IPS DF 6.9 (cell line): ENCODE data around the gene ZNF266.

Source experiments
- DNase-seq: peaks from one replicate; pipeline ENCODE4 v3.0.0-alpha.2; 2013; ENCODE audit warnings: low read depth, low spot score
- H3K27ac ChIP-seq: one replicate; pipeline ENCODE4 v1.5.1; 2013; ENCODE audit warnings: low read length, control low read depth
- H3K27me3 ChIP-seq: 2 replicates; pipeline ENCODE4 v1.6.1; 2013; ENCODE audit warnings: mild to moderate bottlenecking, low read length; ENCODE audit not compliant: control insufficient read depth, insufficient read depth
- H3K36me3 ChIP-seq: 2 replicates; pipeline ENCODE4 v1.6.1; 2013; ENCODE audit warnings: low read length; ENCODE audit not compliant: control insufficient read depth, insufficient read depth
- H3K4me1 ChIP-seq: 2 replicates; pipeline ENCODE4 v1.6.1; 2013; ENCODE audit warnings: low read length; ENCODE audit not compliant: control insufficient read depth, insufficient read depth
- H3K4me3 ChIP-seq: 2 replicates; pipeline ENCODE4 v1.5.1; 2013; ENCODE audit warnings: mild to moderate bottlenecking, low read length
- H3K9me3 ChIP-seq: 2 replicates; pipeline ENCODE4 v1.6.1; 2013; ENCODE audit warnings: low read length, inconsistent platforms; ENCODE audit not compliant: control insufficient read depth, insufficient read depth
- WGBS: extraction: QIAGEN DNeasy Blood & Tissue Kit; methylation state at CpG from one replicate; pipeline ENCODE4 v1.1.7; 2013; ENCODE audit warnings: mixed read lengths, missing lambda C conversion rate; ENCODE audit not compliant: insufficient read length, insufficient coverage; 5-methylcytosine and 5-hydroxymethylcytosine counted together

Gene ZNF266

GRCh38 chr19:9430444-9430843, 4.9 kb downstream of the ZNF266 start:
- no peaks in the 10 kb centered on the region; the same call in 1 of the 2 replicates for H3K4me1 ChIP-seq
- no peak overlapping the region for H3K27ac ChIP-seq
- no peaks in the 10 kb centered on the region for H3K9me3 ChIP-seq
- no peaks in the 10 kb centered on the region; the same call in 1 of the 2 replicates for H3K36me3 ChIP-seq
- no peak for DNase-seq
- no peaks in the 10 kb centered on the region for H3K27me3 ChIP-seq
- no peak overlapping the region for H3K4me3 ChIP-seq
- WGBS: no CpG with 5 or more reads among the region's 1 CpG

GRCh38 chr19:9427941-9428340, 7.4 kb downstream of the ZNF266 start:
- Histone ChIP-seq H3K9me3 (no peaks in the 10 kb centered on the region; the same call in 1 of the 2 replicates), H3K4me1 (no peaks in the 10 kb centered on the region; the same call in 1 of the 2 replicates), H3K27ac (no peak overlapping the region), H3K27me3 (no peaks in the 10 kb centered on the region), H3K36me3 (no peaks in the 10 kb centered on the region; the same call in 1 of the 2 replicates), H3K4me3 (no peak overlapping the region)
- no CpG with 5 or more reads among the region's 6 CpGs for WGBS
- no peak for DNase-seq

GRCh38 chr19:9413240-9413954, 22.0 kb downstream of the ZNF266 start:
- Histone ChIP-seq H3K4me1 (no peaks in the 10 kb centered on the region), H3K27me3 (no peaks in the 10 kb centered on the region; the same call in 1 of the 2 replicates), H3K4me3 (no peak overlapping the region), H3K27ac (no peak overlapping the region), H3K9me3 (peaks cover 16% of the 10 kb centered on the region), H3K36me3 (peaks cover 27% of the 10 kb centered on the region)
- no peak for DNase-seq
- no CpG with 5 or more reads among the region's 14 CpGs for WGBS

GRCh38 chr19:9407827-9408226, 27.5 kb downstream of the ZNF266 start:
- Histone ChIP-seq H3K36me3 (no peaks in the 10 kb centered on the region; the same call in 1 of the 2 replicates), H3K4me3 (no peak overlapping the region), H3K9me3 (peaks cover 4% of the 10 kb centered on the region), H3K27ac (no peak overlapping the region), H3K4me1 (no peaks in the 10 kb centered on the region), H3K27me3 (no peaks in the 10 kb centered on the region)
- no peak for DNase-seq
- no CpG with 5 or more reads among the region's 5 CpGs for WGBS

GRCh38 chr19:9406798-9407352, 28.5 kb downstream of the ZNF266 start:
- no CpG with 5 or more reads among the region's 39 CpGs for WGBS
- no peak for DNase-seq

GRCh38 chr19:9381361-9381785, 54.0 kb downstream of the ZNF266 start:
- H3K4me3 ChIP-seq: no peak overlapping the region
- WGBS: no CpG with 5 or more reads among the region's 4 CpGs
- H3K27ac ChIP-seq: no peak overlapping the region
- no peaks in the 10 kb centered on the region for H3K4me1 ChIP-seq
- DNase-seq: no peak
- peaks cover 9% of the 10 kb centered on the region for H3K9me3 ChIP-seq
- no peaks in the 10 kb centered on the region for H3K27me3 ChIP-seq
- no peaks in the 10 kb centered on the region for H3K36me3 ChIP-seq

More at GRCh38 chr19:9406798-9407352, 28.5 kb downstream of the ZNF266 start:
- H3K4me1 ChIP-seq: no peaks in the 10 kb centered on the region
- H3K4me3 ChIP-seq: no peak overlapping the region
- H3K36me3 ChIP-seq: no peaks in the 10 kb centered on the region
- H3K9me3 ChIP-seq: peaks cover 2% of the 10 kb centered on the region
- no peak overlapping the region for H3K27ac ChIP-seq
- no peaks in the 10 kb centered on the region for H3K27me3 ChIP-seq

- Histone ChIP-seq H3K9me3 (peaks cover 5% of the 10 kb centered on the region), H3K27ac (no peak overlapping the region), H3K36me3 (no peaks in the 10 kb centered on the region), H3K4me3 (no peak overlapping the region), H3K27me3 (no peaks in the 10 kb centered on the region), H3K4me1 (no peaks in the 10 kb centered on the region)
- no CpG with 5 or more reads among the region's 6 CpGs for WGBS
- no peak for DNase-seq
These were observed 64.4 kb downstream of the ZNF266 start for GRCh38 chr19:9370738-9371619.

- no peak for DNase-seq
- H3K9me3 ChIP-seq: peaks cover 9% of the 10 kb centered on the region
- no peak within 1 kb of the TSS for H3K27ac ChIP-seq
- H3K36me3 ChIP-seq: no peaks in the 10 kb centered on the region
- H3K27me3 ChIP-seq: no peaks in the 10 kb centered on the region
- no CpG with 5 or more reads among the region's 28 CpGs for WGBS
- no peak within 1 kb of the TSS for H3K4me3 ChIP-seq
- no peaks in the 10 kb centered on the region for H3K4me1 ChIP-seq
These were observed 72.5 kb downstream of the ZNF266 start, which contains the start of gene ZNF177 for GRCh38 chr19:9362905-9363304. ZNF177 (plus strand) TSS chr19:9363013; CDS start chr19:9378312, 15,299 bp downstream.
